ENCODE data around the gene BCL6.

GRCh38 chr3:187792521-187792920 is 47.3 kb upstream of the BCL6 start:
- no peak for TF ChIP-seq POLR2AphosphoS5 (IDR thresholded peaks at IDR 0.05; ENCODE audit: low read depth, low read length)
- no peak for TF ChIP-seq TAF1 (IDR thresholded peaks at IDR 0.05; ENCODE audit: borderline replicate concordance, low read depth, low read length)
- no peak for TF ChIP-seq POLR2A (IDR thresholded peaks at IDR 0.05; ENCODE audit: low read depth, low read length)

Measured in GM12892 (cell line).